HG02763 (cell line): ENCODE data around the gene ERP27.
A peak's percentile ranks its signal among the peaks of the same experiment; 100 is the strongest.

Experiments used
- ATAC-seq: cut with Tn5 transposase; IDR thresholded peaks from one replicate; pipeline ENCODE4 v1.9.1; 2021; ENCODE audit warnings: mild to moderate bottlenecking, moderate library complexity; ENCODE audit not compliant: unreplicated experiment

ERP27 gene

DNA sequence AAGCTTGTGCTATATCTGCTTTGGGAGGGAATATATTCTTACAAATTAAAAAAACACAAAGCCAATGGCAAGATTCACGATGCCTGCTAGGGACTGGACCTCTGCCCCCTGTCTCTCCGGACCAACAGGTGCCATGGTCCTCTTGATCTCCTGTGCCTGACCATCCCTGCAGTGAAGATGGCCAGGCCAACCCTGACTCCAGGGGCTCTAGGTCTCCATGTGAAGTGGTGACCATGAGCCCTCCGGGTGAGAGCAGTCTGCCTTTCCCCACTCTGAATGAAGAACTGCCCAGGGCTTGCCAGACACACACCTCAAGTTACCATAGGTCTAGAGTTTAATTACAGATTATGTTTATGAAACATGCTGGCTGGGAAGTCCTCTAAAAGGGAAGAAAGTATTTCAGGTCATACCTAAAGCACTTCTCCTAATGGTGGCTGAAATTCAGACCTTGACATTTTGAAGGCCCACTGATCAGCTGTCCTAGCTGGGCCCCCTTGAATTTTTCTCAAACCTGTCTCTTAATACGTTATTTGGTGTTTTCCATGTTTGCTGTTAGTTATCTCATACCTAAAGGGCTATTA is 21.7 kb upstream of the ERP27 start:
- ATAC-seq: no peak

- ATAC-seq: no peak
Observed at GRCh38 chr12:14959463-14959862, 21.1 kb upstream of the ERP27 start.

GRCh38 chr12:14959126-14959440 is 20.7 kb upstream of the ERP27 start:
- no peak for ATAC-seq

DNA sequence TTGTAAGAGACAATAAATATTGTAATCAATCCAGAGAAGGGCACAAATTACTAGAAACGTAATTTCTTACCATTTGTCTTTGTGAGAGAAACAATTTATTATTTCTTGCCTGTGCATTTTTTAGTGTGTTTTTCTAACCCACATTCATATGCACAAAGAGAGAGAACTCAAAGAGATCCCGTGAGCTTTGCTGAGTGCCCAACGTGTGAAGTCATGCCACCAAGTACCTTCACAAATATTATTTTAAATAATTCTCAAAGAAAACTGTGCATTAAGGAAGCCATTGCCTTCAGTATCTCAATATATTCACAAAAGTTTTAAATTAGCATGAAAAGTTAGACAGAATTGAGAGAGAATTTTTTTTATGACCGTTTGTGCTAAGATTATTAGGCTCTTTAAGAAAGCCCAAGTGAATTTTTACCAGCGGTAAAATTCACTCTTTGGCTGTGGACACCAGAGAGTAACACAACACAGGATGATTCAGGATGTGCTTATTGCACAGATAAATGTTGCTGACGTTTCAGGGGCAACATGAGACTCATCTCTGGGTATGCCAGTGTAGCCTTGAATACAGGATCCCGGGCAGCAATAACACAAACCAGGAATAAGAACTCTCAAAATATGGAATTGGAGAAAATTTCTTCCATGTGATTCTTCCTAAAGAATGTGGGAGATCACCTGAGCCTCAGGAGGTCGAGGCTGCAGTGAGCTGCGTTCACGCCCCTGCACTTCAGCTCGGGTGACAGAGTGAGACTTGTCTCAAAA is 20.2 kb upstream of the ERP27 start:
- no peak for ATAC-seq

- no peak for ATAC-seq
Observed at GRCh38 chr12:14957551-14958168, 19.3 kb upstream of the ERP27 start.

DNA sequence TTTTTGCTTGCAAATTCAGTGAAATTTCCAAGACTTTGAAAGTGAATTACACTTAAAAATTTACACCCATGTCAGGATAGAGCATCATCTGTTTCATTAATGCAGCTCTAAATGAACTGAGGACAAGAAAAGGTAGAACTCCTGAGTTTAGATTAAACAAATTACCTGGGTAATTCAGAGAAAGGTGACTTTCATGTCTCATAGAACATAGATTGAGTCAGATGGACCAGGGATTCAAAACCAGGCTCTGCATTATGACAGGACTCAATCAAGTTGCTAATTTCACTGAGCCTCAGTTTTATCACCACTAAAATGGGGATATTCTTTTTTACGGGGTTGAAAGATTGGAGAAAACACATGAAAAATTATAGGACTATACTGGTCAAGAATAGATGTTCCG is 18.6 kb upstream of the ERP27 start:
- no peak for ATAC-seq

DNA sequence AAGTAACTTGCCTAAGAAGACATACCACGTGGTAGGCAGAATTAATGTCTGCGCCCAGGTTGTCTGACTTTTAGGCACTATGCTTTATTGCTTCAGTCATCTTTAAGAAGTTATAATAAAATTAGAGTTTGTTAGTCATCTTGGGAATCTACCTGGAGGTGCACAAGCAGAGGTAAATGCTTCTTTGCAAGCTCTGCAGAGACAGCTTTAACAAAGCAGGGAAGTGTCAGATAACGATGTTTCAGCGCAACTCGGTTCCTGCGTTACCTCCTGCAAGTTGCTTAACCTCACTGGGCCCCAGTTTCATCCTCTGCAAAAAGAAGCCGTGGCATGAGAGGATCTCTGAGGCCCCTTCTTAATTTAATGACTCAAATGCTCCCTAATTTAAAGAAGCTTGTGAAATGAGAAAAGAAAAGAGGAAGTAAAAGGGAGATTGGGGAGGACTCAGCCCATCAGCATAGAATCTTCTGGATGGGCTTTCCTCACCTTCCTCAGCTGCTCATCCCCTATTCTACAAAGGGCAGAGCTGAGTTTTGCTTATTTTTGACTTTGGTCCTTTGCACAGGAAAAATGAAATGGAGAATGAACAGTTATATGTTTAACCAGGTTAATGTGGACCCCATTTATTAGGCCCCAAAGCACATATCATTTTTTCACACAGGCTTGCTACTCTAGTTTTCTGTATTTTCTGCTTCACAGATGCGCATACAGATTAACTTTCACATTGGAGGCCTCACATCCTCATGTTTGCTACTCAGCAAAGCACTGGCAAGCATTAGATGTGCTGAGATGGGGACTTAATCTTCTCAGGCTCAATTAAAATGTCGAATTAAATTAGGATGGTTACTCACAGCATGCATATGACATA is 17.9 kb upstream of the ERP27 start:
- ATAC-seq: peak; percentile 25

- no peak for ATAC-seq
Observed at GRCh38 chr12:14954269-14954668, 15.9 kb upstream of the ERP27 start.

- no peak for ATAC-seq
Observed at GRCh38 chr12:14953752-14954151, 15.4 kb upstream of the ERP27 start.

- peak; percentile 64 for ATAC-seq
Observed at GRCh38 chr12:14952299-14952921, 14.1 kb upstream of the ERP27 start.

- no peak for ATAC-seq
Observed at GRCh38 chr12:14951851-14952250, 13.5 kb upstream of the ERP27 start.

DNA sequence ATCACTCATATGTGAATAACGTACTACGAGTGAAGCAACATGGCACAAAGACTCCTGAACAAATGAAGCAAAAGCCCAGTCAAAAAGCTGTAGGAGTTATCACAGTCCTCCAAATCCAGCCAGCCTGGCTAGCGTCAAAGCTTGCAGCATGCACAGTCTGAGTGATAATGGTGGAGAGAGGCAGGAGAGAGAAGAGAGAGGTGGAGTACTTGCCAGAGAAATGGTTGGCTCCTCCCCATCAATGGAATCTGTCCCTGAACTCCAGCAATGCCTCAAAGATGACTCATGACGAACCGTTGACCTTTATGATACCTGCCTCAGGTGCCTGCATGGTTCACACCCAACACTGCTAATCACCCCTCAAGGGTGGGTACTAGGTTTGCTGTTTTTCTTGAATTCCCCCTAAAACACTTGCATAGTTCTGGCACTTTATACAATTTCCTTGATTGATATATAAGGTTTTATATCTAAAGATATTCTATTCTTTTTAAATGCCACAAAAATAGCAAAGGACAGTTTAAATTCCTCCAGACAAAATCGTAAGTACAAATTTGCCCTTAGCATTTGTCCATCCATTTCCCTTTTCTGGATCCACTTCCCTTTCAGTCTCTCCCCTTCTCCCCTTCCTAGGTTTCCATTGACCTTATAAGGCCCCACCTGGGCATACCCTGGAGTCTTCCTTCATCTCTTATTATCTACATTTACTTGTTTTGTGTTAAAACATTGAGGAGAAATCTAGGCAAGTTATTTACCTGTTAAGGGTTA is 12.8 kb upstream of the ERP27 start:
- no peak for ATAC-seq

- no peak for ATAC-seq
Observed at GRCh38 chr12:14950421-14950820, 12.1 kb upstream of the ERP27 start.

GRCh38 chr12:14949631-14950030 is 11.3 kb upstream of the ERP27 start:
- no peak for ATAC-seq

DNA sequence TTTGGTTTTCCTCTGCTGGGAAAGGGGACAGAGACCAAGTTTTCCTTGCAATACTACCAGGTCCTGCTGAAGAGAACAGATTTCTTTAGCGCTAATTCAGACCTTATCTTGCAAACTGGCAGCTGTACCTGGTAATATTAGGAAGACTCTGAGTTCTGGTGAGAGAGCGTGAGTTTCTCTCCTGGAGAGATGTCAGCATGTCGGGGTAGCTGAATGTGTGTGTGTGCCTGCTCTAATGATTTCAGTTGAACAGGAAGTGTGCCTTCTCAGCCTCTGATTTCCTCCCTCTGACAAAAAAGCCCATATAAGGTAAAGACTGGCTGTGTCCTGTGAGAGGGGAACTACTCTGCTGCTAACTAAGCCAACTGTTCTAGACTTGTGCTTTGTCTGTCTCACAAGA is 10.3 kb upstream of the ERP27 start:
- ATAC-seq: peak; percentile 90

DNA sequence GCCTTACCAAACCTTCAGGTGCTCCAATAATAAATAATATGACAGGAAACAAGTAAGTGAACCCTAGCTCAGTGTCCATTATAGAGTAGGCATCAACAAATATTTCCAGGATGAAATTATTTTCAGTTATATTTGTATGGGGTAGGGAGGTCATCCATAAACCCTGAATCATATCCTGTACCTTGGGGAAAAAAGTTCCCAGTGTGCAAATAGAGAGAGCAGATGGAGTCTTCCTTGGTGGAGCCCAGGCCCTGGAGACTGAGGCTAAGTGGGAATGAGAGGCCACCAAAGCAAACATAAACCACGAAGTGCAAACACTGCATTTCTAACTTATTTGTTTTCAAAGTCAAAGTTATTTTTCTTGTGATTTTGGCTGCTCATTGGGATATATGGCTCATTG is 8.5 kb upstream of the ERP27 start:
- no peak for ATAC-seq

- no peak for ATAC-seq
Observed at GRCh38 chr12:14946162-14946561, 7.8 kb upstream of the ERP27 start.

DNA sequence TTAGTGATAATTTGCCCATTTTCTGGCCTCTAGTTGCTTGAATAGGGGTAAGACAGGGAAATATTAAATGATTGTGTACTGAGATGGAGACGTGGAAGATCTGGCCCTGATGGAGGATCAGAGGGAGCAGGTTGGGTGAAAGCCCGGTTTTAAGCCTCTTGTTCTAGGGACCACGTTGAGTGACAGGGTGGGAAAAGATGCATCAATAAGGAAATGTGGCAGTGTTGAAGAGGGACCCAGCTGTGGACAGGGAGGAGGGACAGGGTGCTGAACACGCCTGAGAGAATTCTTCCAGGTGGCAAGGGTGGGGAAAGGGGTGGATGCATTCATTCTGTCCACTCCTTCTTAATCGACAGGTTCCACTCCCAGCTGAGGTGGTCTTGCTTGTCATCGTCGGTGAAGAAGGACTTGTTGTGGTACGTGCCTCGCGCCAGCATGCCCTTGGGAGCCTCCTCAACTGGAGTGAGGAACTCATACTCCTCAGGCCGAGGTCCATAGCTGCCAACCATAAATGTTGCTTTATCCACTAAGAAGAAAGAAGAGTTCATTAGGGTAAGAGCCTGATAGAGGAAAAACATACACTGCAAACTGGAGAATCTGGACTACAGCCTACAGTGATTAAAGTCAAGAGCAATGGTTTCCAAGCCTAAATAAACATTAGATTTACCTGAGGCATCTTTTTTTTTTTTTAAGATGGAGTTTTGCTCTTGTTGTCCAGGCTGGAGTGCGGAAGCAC is 4.0 kb upstream of the ERP27 start:
- no peak for ATAC-seq

GRCh38 chr12:14941369-14941768 is 3.0 kb upstream of the ERP27 start:
- ATAC-seq: no peak

DNA sequence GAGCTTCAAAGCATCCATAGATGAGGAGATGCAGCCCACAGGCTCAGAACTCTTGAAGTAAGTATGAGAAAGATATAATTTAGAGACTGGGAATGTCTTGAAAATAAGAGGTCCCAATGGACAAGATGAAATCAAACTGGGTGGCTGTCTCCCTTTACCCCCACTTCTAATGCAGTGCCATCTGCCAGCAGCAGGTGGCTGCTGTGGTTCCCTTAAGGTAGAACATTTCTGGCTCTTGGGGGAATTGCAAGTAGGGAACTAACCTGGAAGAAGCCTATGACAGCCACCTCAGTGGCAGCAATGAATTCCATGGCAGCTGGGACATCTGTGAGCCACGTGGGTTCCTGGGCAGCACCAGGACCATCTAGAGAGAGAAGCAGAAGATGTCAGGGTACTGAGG is 648 bp downstream of the ERP27 start:
- no peak for ATAC-seq
